Astrocyte (in vitro differentiated cells and primary cell): Measurements from ENCODE around the gene PSRC1. TPM values are rescaled to one million over a fixed set of nuclear protein-coding genes. Genes with fewer than 3 reads are reported as not detected.

ENCODE experiments used
- DNase-seq: peaks from one replicate; pipeline ENCODE4 v3.0.0-alpha.2; 2010; ENCODE audit warnings: low read depth
- FAIRE-seq: peaks from 2 replicates; lab custom pipeline; 2011; peaks lifted over from hg19 to GRCh38; lab: Jason Lieb, UNC
- H2AFZ ChIP-seq: 2 replicates; pipeline ENCODE4 v1.6.0; 2012; ENCODE audit warnings: low read depth, low read length, inconsistent platforms
- H3K27ac ChIP-seq: 2 replicates; pipeline ENCODE4 v1.5.1; 2011; ENCODE audit warnings: low read depth, low read length, inconsistent platforms
- H3K27me3 ChIP-seq: 2 replicates; pipeline ENCODE4 v1.6.0; 2011; ENCODE audit warnings: low read length, inconsistent platforms; ENCODE audit not compliant: insufficient read depth
- H3K36me3 ChIP-seq: 2 replicates; pipeline ENCODE4 v1.5.1; 2011; ENCODE audit warnings: low read length, inconsistent platforms; ENCODE audit not compliant: insufficient read depth
- H3K4me1 ChIP-seq: 2 replicates; pipeline ENCODE4 v1.5.1; 2011; ENCODE audit warnings: low read length, inconsistent platforms; ENCODE audit not compliant: insufficient read depth
- H3K4me2 ChIP-seq: 2 replicates; pipeline ENCODE4 v1.6.0; 2012; ENCODE audit warnings: low read length, inconsistent platforms
- H3K4me3 ChIP-seq: 2 replicates; pipeline ENCODE4 v1.5.1; 2011; ENCODE audit warnings: low read depth, mild to moderate bottlenecking, low read length, inconsistent platforms; ENCODE audit not compliant: insufficient read depth
- H3K79me2 ChIP-seq: 2 replicates; pipeline ENCODE4 v1.6.0; 2012; ENCODE audit warnings: mild to moderate bottlenecking, low read length, inconsistent platforms; ENCODE audit not compliant: insufficient read depth
- H3K9ac ChIP-seq: 2 replicates; pipeline ENCODE4 v1.6.0; 2012; ENCODE audit warnings: mild to moderate bottlenecking, low read length, inconsistent platforms
- H3K9me3 ChIP-seq: 2 replicates; pipeline ENCODE4 v1.5.1; 2012; ENCODE audit warnings: low read depth, mild to moderate bottlenecking, low read length, inconsistent platforms; ENCODE audit not compliant: insufficient read depth
- H4K20me1 ChIP-seq: 2 replicates; pipeline ENCODE4 v1.6.0; 2012; ENCODE audit warnings: low read length, inconsistent platforms; ENCODE audit not compliant: insufficient read depth
- H3K27ac Mint-ChIP-seq: one replicate; pipeline ENCODE4 v1.8.0; 2021; ENCODE audit warnings: mild to moderate bottlenecking, mixed read lengths; ENCODE audit not compliant: unreplicated experiment
- H3K27me3 Mint-ChIP-seq: one replicate; pipeline ENCODE4 v1.8.0; 2021; ENCODE audit warnings: low read depth, mixed read lengths; ENCODE audit not compliant: unreplicated experiment
- H3K36me3 Mint-ChIP-seq: one replicate; pipeline ENCODE4 v1.8.0; 2021; ENCODE audit warnings: low read depth, mixed read lengths; ENCODE audit not compliant: unreplicated experiment
- H3K4me1 Mint-ChIP-seq: one replicate; pipeline ENCODE4 v1.8.0; 2021; ENCODE audit warnings: low read depth, mixed read lengths; ENCODE audit not compliant: unreplicated experiment
- H3K4me3 Mint-ChIP-seq: one replicate; pipeline ENCODE4 v1.8.0; 2021; ENCODE audit warnings: mild to moderate bottlenecking, moderate library complexity, mixed read lengths; ENCODE audit not compliant: unreplicated experiment
- H3K9me3 Mint-ChIP-seq: one replicate; pipeline ENCODE4 v1.8.0; 2021; ENCODE audit warnings: mild to moderate bottlenecking, mixed read lengths; ENCODE audit not compliant: unreplicated experiment
- EZH2 ChIP-seq: IDR thresholded peaks from 2 replicates; pipeline ENCODE4 v1.6.1; 2012; ENCODE audit warnings: mild to moderate bottlenecking, low read length, inconsistent platforms; ENCODE audit not compliant: insufficient read depth
- total RNA-seq: library from RNA; stranded (reverse); gene quantifications from 2 replicates; pipeline ENCODE4 v1.2.1, GENCODE V29; 2021
- TF ChIP-seq, protein P1 (sequence below): IDR thresholded peaks from 2 replicates; pipeline ENCODE4 v1.5.1; 2011; ENCODE audit warnings: low read depth, mild to moderate bottlenecking, inconsistent platforms, low read length, moderate library complexity; ENCODE audit not compliant: insufficient read depth

The PSRC1 gene
- total RNA-seq, 1 donor from 2014 or later: 7.7 TPM

DNA sequence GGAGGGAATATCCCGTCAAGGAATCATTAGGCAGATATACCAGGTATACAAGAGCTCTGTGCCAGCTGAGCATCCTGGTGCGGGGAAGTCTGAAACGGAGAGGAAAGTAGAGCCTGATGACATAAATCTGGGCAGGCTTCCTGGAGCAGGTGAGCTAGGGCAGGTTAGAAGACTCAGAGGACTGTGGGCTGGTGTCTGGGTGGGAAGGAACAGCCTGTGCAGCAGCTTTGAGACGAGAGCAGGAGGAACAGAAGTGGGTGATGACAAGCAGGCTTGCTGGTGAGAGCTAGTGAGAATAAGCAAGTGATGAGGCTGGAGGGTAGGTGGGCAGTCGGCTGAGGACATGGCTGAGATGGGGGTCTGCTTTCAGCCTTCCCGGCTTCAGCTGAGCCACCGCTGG lies 26.9 kb downstream of the PSRC1 start:
- H3K36me3 ChIP-seq: no peaks in the 10 kb centered on the region
- no peak overlapping the region for H3K4me3 ChIP-seq
- H3K27me3 ChIP-seq: no peaks in the 10 kb centered on the region
- H3K4me2 ChIP-seq: no peak overlapping the region
- no peak overlapping the region for H3K27ac ChIP-seq
- Mint-ChIP-seq H3K9me3 (no peaks in the 10 kb centered on the region), H3K4me3 (no peak overlapping the region), H3K27me3 (no peaks in the 10 kb centered on the region), H3K27ac (no peak overlapping the region), H3K4me1 (peaks cover 15% of the 10 kb centered on the region), H3K36me3 (peaks cover 9% of the 10 kb centered on the region)
- H3K9ac ChIP-seq: no peak overlapping the region
- no peak for FAIRE-seq
- no peaks in the 10 kb centered on the region for H4K20me1 ChIP-seq
- no peaks in the 10 kb centered on the region for H3K9me3 ChIP-seq
- no peak for TF ChIP-seq EZH2
- TF ChIP-seq, protein P1, sequence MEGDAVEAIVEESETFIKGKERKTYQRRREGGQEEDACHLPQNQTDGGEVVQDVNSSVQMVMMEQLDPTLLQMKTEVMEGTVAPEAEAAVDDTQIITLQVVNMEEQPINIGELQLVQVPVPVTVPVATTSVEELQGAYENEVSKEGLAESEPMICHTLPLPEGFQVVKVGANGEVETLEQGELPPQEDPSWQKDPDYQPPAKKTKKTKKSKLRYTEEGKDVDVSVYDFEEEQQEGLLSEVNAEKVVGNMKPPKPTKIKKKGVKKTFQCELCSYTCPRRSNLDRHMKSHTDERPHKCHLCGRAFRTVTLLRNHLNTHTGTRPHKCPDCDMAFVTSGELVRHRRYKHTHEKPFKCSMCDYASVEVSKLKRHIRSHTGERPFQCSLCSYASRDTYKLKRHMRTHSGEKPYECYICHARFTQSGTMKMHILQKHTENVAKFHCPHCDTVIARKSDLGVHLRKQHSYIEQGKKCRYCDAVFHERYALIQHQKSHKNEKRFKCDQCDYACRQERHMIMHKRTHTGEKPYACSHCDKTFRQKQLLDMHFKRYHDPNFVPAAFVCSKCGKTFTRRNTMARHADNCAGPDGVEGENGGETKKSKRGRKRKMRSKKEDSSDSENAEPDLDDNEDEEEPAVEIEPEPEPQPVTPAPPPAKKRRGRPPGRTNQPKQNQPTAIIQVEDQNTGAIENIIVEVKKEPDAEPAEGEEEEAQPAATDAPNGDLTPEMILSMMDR: no peak
- H3K79me2 ChIP-seq: peaks cover 4% of the 10 kb centered on the region
- no peak for DNase-seq
- H3K4me1 ChIP-seq: peaks cover 21% of the 10 kb centered on the region
- no peak overlapping the region for H2AFZ ChIP-seq

DNA sequence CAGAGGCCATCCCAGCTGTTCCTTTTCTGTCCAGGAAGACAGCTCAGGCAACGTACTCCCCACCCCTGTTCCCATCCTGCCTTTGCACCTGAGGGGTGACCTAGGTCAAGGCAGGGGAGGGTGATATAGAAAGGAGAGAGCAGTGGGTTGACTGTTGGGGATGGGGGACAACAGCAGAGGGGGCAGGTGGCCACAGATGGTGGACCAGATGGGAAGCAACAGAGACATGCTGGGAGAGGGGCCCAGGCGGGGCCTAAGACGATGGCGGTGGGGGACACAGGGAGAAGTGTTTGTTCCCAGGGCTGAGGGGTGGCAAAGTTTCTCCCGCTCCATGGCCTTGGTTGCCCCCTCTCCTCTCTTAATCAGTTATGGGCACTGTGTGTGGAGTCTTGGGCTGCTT lies 27.3 kb downstream of the PSRC1 start:
- Mint-ChIP-seq H3K36me3 (peaks cover 9% of the 10 kb centered on the region), H3K9me3 (no peaks in the 10 kb centered on the region), H3K27me3 (no peaks in the 10 kb centered on the region), H3K27ac (no peak overlapping the region), H3K4me1 (peaks cover 15% of the 10 kb centered on the region), H3K4me3 (no peak overlapping the region)
- Histone ChIP-seq H4K20me1 (no peaks in the 10 kb centered on the region), H3K27ac (no peak overlapping the region), H3K9me3 (no peaks in the 10 kb centered on the region), H3K79me2 (peaks cover 4% of the 10 kb centered on the region), H3K4me1 (peaks cover 21% of the 10 kb centered on the region), H3K9ac (no peak overlapping the region), H3K4me2 (no peak overlapping the region), H3K36me3 (no peaks in the 10 kb centered on the region), H2AFZ (peak overlapping the region; percentile 31), H3K4me3 (no peak overlapping the region), H3K27me3 (no peaks in the 10 kb centered on the region)
- DNase-seq (no peak), FAIRE-seq (no peak)
- TF ChIP-seq, protein P1: no peak
- no peak for TF ChIP-seq EZH2

DNA sequence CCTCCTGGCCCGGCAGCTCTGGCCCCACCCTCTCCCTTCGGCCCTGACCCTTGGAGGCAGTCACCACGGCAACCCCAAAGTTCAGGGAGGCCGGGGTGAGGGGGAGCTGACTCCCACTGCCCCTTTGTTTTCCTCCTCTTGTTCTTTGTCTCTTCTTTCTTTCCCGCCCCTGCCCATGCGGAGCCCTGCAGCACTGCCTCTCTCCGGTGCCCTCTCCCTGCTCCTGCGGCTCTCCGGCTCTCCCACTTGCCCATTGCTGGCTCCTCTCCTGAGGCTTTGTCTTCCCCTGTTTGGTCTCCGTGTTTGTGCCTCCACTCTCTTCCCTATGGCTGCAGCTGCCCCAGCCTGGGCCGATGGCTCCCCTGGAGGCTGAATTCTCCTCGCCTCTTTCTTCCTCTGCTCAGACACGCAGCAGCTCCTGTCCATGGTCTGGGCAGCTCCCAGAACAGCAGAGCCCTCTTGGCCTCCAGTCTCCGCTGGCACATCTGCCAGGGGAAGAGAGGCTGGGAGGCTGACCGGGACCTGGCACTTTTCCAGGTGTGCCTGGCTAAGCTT lies 27.8 kb downstream of the PSRC1 start:
- H3K79me2 ChIP-seq: peaks cover 4% of the 10 kb centered on the region
- H3K4me2 ChIP-seq: peak overlapping the region; percentile 54
- no peaks in the 10 kb centered on the region for H3K9me3 ChIP-seq
- H4K20me1 ChIP-seq: no peaks in the 10 kb centered on the region
- Mint-ChIP-seq H3K27me3 (no peaks in the 10 kb centered on the region), H3K9me3 (no peaks in the 10 kb centered on the region), H3K36me3 (peaks cover 9% of the 10 kb centered on the region), H3K4me3 (no peak overlapping the region), H3K27ac (peak overlapping the region; percentile 81), H3K4me1 (peaks cover 15% of the 10 kb centered on the region)
- peak overlapping the region; percentile 31 for H2AFZ ChIP-seq
- peaks cover 23% of the 10 kb centered on the region for H3K4me1 ChIP-seq
- FAIRE-seq: no peak
- no peak for DNase-seq
- no peak for TF ChIP-seq EZH2
- TF ChIP-seq, protein P1: no peak
- H3K4me3 ChIP-seq: no peak overlapping the region
- H3K27ac ChIP-seq: no peak overlapping the region
- H3K36me3 ChIP-seq: no peaks in the 10 kb centered on the region
- H3K27me3 ChIP-seq: no peaks in the 10 kb centered on the region
- H3K9ac ChIP-seq: no peak overlapping the region
